GM12878 (cell line): ENCODE results near the gene NKIRAS2. TPM values are rescaled to one million over a fixed set of nuclear protein-coding genes. Genes with fewer than 3 reads are reported as not detected.

Source experiments
- ATAC-seq: fragments of 200-7000 bp; cut with Tn5 transposase; 3 replicates; pipeline ENCODE4 v1.9.1; 2020; ENCODE audit warnings: mild to moderate bottlenecking, moderate library complexity
- BruUV-seq: library from RNA; stranded (reverse); fragments of 400-500 nt; replicated peaks from 2 replicates; lab custom pipeline; 2021; lab: Mats Ljungman, UMichigan
- CTCF ChIA-PET: fragments of 300-600 bp; sonication (Branson Sonifier 250); formaldehyde crosslinking; extraction: SDS; loops from one replicate; lab custom pipeline; 2021; ENCODE audit warnings: inconsistent platforms; lab: Yijun Ruan, JAX
- POLR2A ChIA-PET: fragments of 350-600 bp; formaldehyde crosslinking; extraction: SDS; loops from one replicate; lab custom pipeline; 2021; ENCODE audit warnings: inconsistent platforms; lab: Charles Lee
- RAD21 ChIA-PET: fragments of 300-600 bp; sonication (Branson Sonifier 250); formaldehyde crosslinking; loops from one replicate; lab custom pipeline; 2023; ENCODE audit warnings: antibody characterized with exemption; ENCODE audit not compliant: unreplicated experiment; lab: Charles Lee
- SMC1A ChIA-PET: fragments of 300-600 bp; sonication (Branson Sonifier 250); formaldehyde crosslinking; loops from one replicate; lab custom pipeline; 2023; ENCODE audit not compliant: unreplicated experiment, uncharacterized antibody; lab: Charles Lee
- DNase-seq: peaks from one replicate; pipeline ENCODE4 v3.0.0-alpha.2; 2011; ENCODE audit warnings: low read depth, low spot score
- FAIRE-seq: peaks from 3 replicates; lab custom pipeline; 2011; peaks lifted over from hg19 to GRCh38; lab: Jason Lieb, UNC
- H2AFZ ChIP-seq: 2 replicates; pipeline ENCODE4 v1.6.0; 2011; ENCODE audit warnings: low read depth, low read length, control low read depth; ENCODE audit not compliant: control insufficient read depth
- H3K27ac ChIP-seq: 2 replicates; pipeline ENCODE4 v1.5.1; 2011; ENCODE audit warnings: control low read depth; ENCODE audit not compliant: control insufficient read depth, insufficient read depth
- H3K27me3 ChIP-seq, 2 experiments: replicated peaks in 1 of 2; 2 replicates each; pipeline versions ENCODE4 v1.6.0 to v1.6.1; 2011; ENCODE audit warnings: low read length in 1 of 2; ENCODE audit not compliant: control insufficient read depth in 2 of 2, insufficient read depth in 2 of 2
- H3K36me3 ChIP-seq, 2 experiments: 2 replicates each; pipeline ENCODE4 v1.5.1; 2011; ENCODE audit warnings: low read length in 1 of 2; ENCODE audit not compliant: control insufficient read depth in 2 of 2, insufficient read depth in 2 of 2
- H3K4me1 ChIP-seq: 2 replicates; pipeline ENCODE4 v1.6.1; 2011; ENCODE audit warnings: mild to moderate bottlenecking, low read length, moderate library complexity, mixed read lengths; ENCODE audit not compliant: control insufficient read depth, insufficient read depth
- H3K4me2 ChIP-seq: 2 replicates; pipeline ENCODE4 v1.6.0; 2011; ENCODE audit warnings: control low read depth; ENCODE audit not compliant: control insufficient read depth, insufficient read depth
- H3K4me3 ChIP-seq: fragments of 200-600 bp; sonication (generic); 2 replicates; pipeline ENCODE4 v1.5.1; 2016
- H3K79me2 ChIP-seq: 2 replicates; pipeline ENCODE4 v1.6.0; 2011; ENCODE audit warnings: low read length; ENCODE audit not compliant: control insufficient read depth, insufficient read depth
- H3K9ac ChIP-seq: 2 replicates; pipeline ENCODE4 v1.8.0; 2011; ENCODE audit warnings: low read length, control low read depth, mixed read lengths; ENCODE audit not compliant: control insufficient read depth, insufficient read depth
- H3K9me3 ChIP-seq: replicated peaks from 3 replicates; pipeline ENCODE4 v1.5.1; 2011; ENCODE audit warnings: mild to moderate bottlenecking, low read length; ENCODE audit not compliant: control insufficient read depth, insufficient read depth
- H4K20me1 ChIP-seq: 2 replicates; pipeline ENCODE4 v1.6.0; 2011; ENCODE audit not compliant: control insufficient read depth, insufficient read depth
- NR2C1 ChIP-seq: fragments of 450-650 bp; IDR thresholded peaks from 2 replicates; pipeline ENCODE4 v1.6.1; 2017; ENCODE audit warnings: antibody characterized with exemption, mild to moderate bottlenecking, moderate library complexity
- PKNOX1 ChIP-seq: fragments of 450-650 bp; IDR thresholded peaks from 2 replicates; pipeline ENCODE4 v1.6.1; 2016; ENCODE audit warnings: mild to moderate bottlenecking
- SKIL ChIP-seq: fragments of 450-650 bp; IDR thresholded peaks from 2 replicates; pipeline ENCODE4 v1.6.1; 2017; ENCODE audit warnings: mild to moderate bottlenecking, low read depth, inconsistent platforms; ENCODE audit not compliant: poor library complexity, severe bottlenecking
- ZNF274 ChIP-seq: IDR thresholded peaks from one replicate; pipeline ENCODE4 v1.8.0; 2011; ENCODE audit not compliant: insufficient read length, insufficient read depth
- WGBS: methylation state at CpG from one replicate; pipeline ENCODE4 v1.1.6; 2016; ENCODE audit warnings: low lambda C conversion rate; ENCODE audit not compliant: insufficient replicate concordance, insufficient coverage; ENCODE audit errors: missing lambda C conversion rate; 5-methylcytosine and 5-hydroxymethylcytosine counted together
- in situ Hi-C: fragments of 300-500 bp; cut with MboI; formaldehyde crosslinking; loops from 9 replicates; pipeline ENCODE4 v1.14.3; 2018; ENCODE audit warnings: mixed read lengths
- intact Hi-C: fragments of 100-400 bp; cut with micrococcal nuclease; formaldehyde crosslinking; loops from one replicate; pipeline ENCODE4 v1.14.2; 2022; ENCODE audit not compliant: unreplicated experiment
- polyA plus RNA-seq, 11 experiments: library from polyadenylated mRNA; depleted of rRNA in 4 of 11; unstranded in 6 of 11; stranded (reverse) in 5 of 11; fragments of >200 nt; fragmentation: Nextera tagmentation in 4 of 11; fragmentation: Illumina TruSeq in 1 of 11; extraction: Ambion mirVana in 4 of 11; extraction: Trizol in 1 of 11; gene quantifications; 1 replicate in 1 of 11; 2 replicates in 10 of 11; pipeline versions ENCODE4 v1.2.1 to v1.2.3, GENCODE V29; 2011 to 2016; ENCODE audit warnings: inconsistent platforms in 2 of 11, missing spikeins in 2 of 11, low read depth in 1 of 11
- total RNA-seq, 4 experiments: library from RNA; depleted of rRNA in 3 of 4; stranded (reverse); fragments of >200 nt in 3 of 4; fragmentation: Illumina TruSeq in 1 of 4; extraction: Trizol in 1 of 4; gene quantifications; 2 replicates each; pipeline versions ENCODE4 v1.2.1 to v1.2.3, GENCODE V29; 2013 to 2021

The NKIRAS2 gene
- total and polyA plus RNA-seq, 10 of the 15 experiments (the other 5 are each of a cell fraction or from before 2014, with no cell fraction given): 6.4 to 49.7 (median 27.2) TPM

GRCh38 chr17:42056635-42057034 is 36.7 kb downstream of the NKIRAS2 start:
- H3K9ac ChIP-seq: no peak overlapping the region
- TF ChIP-seq SKIL (peak; percentile 30), NR2C1 (no peak), ZNF274 (no peak), PKNOX1 (peak; percentile 67)
- H2AFZ ChIP-seq: no peak overlapping the region
- H3K4me3 ChIP-seq: no peak overlapping the region
- intact Hi-C loops: no loop called here
- SMC1A ChIA-PET: no interaction called here
- POLR2A ChIA-PET: no interaction called here
- H3K9me3 ChIP-seq: peaks cover 8% of the 10 kb centered on the region; the same call in 2 of the 3 replicates
- RAD21 ChIA-PET: no interaction called here
- no peaks in the 10 kb centered on the region for H3K4me1 ChIP-seq
- DNase-seq (no peak), ATAC-seq (no peak), FAIRE-seq (no peak)
- no peak overlapping the region for H3K27ac ChIP-seq
- in situ Hi-C loops: no loop called here
- H3K36me3 ChIP-seq: no peaks in the 10 kb centered on the region
- no peaks in the 10 kb centered on the region for H4K20me1 ChIP-seq
- peaks cover 0 to 2% of the 10 kb centered on the region in 2 experiments; a peak in 3 of 4 replicates for H3K27me3 ChIP-seq
- BruUV-seq: no TSS peak
- H3K79me2 ChIP-seq: no peaks in the 10 kb centered on the region
- H3K4me2 ChIP-seq: no peak overlapping the region
- 0% methylated on average over 3 of the region's 3 CpGs for WGBS
- CTCF ChIA-PET: interaction anchor here (1.2 to 2.8 kb wide), 3 partner anchors 10 to 125 kb away, joined by 3 to 15 read pairs (median 3); no protein-coding TSS in a partner anchor
